ENCODE results near the gene TMEM170A. TPM values are rescaled to one million over a fixed set of nuclear protein-coding genes. Genes with fewer than 3 reads are reported as not detected.

TMEM170A gene
- total and polyA plus RNA-seq, 2 experiments from 2014 or later = 11.9 to 12.6 TPM

DNA sequence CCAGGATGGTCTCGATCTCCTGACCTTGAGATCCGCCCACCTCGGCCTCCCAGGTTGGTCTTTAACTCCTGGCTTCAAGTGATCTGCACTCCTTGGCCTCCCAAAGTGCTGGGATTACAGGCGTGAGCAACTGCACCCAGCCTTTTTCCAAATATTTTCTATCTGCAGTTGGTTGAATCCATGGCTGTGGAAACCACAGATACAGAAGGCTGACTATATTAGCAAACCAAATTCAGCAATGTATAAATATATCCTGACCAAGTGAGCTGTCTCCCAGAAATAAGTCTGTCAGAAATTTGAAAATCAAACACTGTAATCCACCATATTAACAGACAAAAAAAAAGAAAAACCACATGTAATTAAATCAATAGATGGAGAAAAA, 40.8 kb downstream of the TMEM170A start:
- H3K79me2 ChIP-seq (ENCODE audit: insufficient read depth) = peaks cover 97% of the 10 kb centered on the region
- H3K9me3 ChIP-seq (ENCODE audit: low read depth) = no peaks in the 10 kb centered on the region
- 91 to 92% methylated on average over 4 of the region's 4 CpGs for WGBS, 2 experiments (ENCODE audit: low coverage in 1 of 2, low lambda C conversion rate in 2 of 2, missing lambda C conversion rate in 2 of 2)
- no peaks in the 10 kb centered on the region for H4K20me1 ChIP-seq (ENCODE audit: insufficient read depth)
- H3K9ac ChIP-seq = no peak overlapping the region
- in situ Hi-C loops (cut with MboI) = no loop called here
- TF ChIP-seq EZH2 (IDR thresholded peaks at IDR 0.05; ENCODE audit: insufficient read depth, poor library complexity, severe bottlenecking) (no peak), EZH2phosphoT487 (IDR thresholded peaks at IDR 0.05; ENCODE audit: insufficient read depth, low read depth) (no peak)
- peaks cover 15% of the 10 kb centered on the region; the same call in 1 of the 2 replicates for H3K4me1 ChIP-seq (ENCODE audit: insufficient read depth)
- no peaks in the 10 kb centered on the region for H3K36me3 ChIP-seq (ENCODE audit: low read depth)
- H3F3A ChIP-seq (ENCODE audit: insufficient read depth) = peaks cover 27% of the 10 kb centered on the region; the same call in 1 of the 2 replicates
- no peak overlapping the region for H3K27ac ChIP-seq
- no peaks in the 10 kb centered on the region for H3K9me2 ChIP-seq (ENCODE audit: insufficient read depth)
- H3K4me2 ChIP-seq (ENCODE audit: unreplicated experiment) = no peak overlapping the region
- DNase-seq = no peak
- no peak overlapping the region for H2AFZ ChIP-seq
- no peaks in the 10 kb centered on the region for H3K27me3 ChIP-seq (replicated peaks; ENCODE audit: insufficient read depth)
- no peak overlapping the region for H3K4me3 ChIP-seq

DNA sequence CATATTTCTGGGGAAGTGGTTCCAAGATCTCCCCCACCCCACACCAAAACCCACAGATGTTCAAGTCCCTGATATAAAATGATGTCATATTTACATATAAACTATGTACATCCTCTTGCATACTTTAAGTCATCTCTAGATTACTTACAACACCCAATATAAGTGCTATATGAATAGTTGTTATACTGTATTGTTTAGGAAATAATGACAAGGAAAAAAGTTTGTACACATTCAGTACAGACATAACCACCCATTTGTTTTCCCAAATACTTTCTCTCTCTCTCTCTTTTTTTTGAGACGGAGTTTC, 42.7 kb downstream of the TMEM170A start:
- 89 to 96% methylated on average over 1 of the region's 1 CpG for WGBS, 2 experiments (ENCODE audit: low coverage in 1 of 2, low lambda C conversion rate in 2 of 2, missing lambda C conversion rate in 2 of 2)
- no peak for TF ChIP-seq EZH2phosphoT487 (IDR thresholded peaks at IDR 0.05; ENCODE audit: insufficient read depth, low read depth)
- no peak for TF ChIP-seq EZH2 (IDR thresholded peaks at IDR 0.05; ENCODE audit: insufficient read depth, poor library complexity, severe bottlenecking)
- no peaks in the 10 kb centered on the region for H3K27me3 ChIP-seq (replicated peaks; ENCODE audit: insufficient read depth)
- H3K9me3 ChIP-seq (ENCODE audit: low read depth) = no peaks in the 10 kb centered on the region
- H3F3A ChIP-seq (ENCODE audit: insufficient read depth) = peaks cover 17% of the 10 kb centered on the region; the same call in 1 of the 2 replicates
- H3K4me3 ChIP-seq = no peak overlapping the region
- H3K4me1 ChIP-seq (ENCODE audit: insufficient read depth) = peaks cover 26% of the 10 kb centered on the region
- no peak overlapping the region for H3K4me2 ChIP-seq (ENCODE audit: unreplicated experiment)
- DNase-seq = no peak
- H3K79me2 ChIP-seq (ENCODE audit: insufficient read depth) = peaks cover 97% of the 10 kb centered on the region
- no peak overlapping the region for H2AFZ ChIP-seq
- no peaks in the 10 kb centered on the region for H3K36me3 ChIP-seq (ENCODE audit: low read depth)
- no peak overlapping the region for H3K9ac ChIP-seq
- no peaks in the 10 kb centered on the region for H4K20me1 ChIP-seq (ENCODE audit: insufficient read depth)
- no peak overlapping the region for H3K27ac ChIP-seq
- no peaks in the 10 kb centered on the region for H3K9me2 ChIP-seq (ENCODE audit: insufficient read depth)
- in situ Hi-C loops (cut with MboI) = no loop called here

- in situ Hi-C loops (cut with MboI) = no loop called here
- Histone ChIP-seq H3K27ac (0 out of 2 replicates have a peak overlapping the region, but pooled peaks have one; percentile 4), H3K4me3 (peak overlapping the region; percentile 45), H3K36me3 (ENCODE audit: low read depth) (no peaks in the 10 kb centered on the region), H3K4me2 (ENCODE audit: unreplicated experiment) (peak overlapping the region; percentile 48), H3K9me2 (ENCODE audit: insufficient read depth) (no peaks in the 10 kb centered on the region), H2AFZ (peak overlapping the region; percentile 34; the same call in 1 of the 2 replicates), H3F3A (ENCODE audit: insufficient read depth) (peaks cover 11% of the 10 kb centered on the region; the same call in 1 of the 2 replicates), H3K27me3 (replicated peaks; ENCODE audit: insufficient read depth) (no peaks in the 10 kb centered on the region), H4K20me1 (ENCODE audit: insufficient read depth) (no peaks in the 10 kb centered on the region), H3K4me1 (ENCODE audit: insufficient read depth) (peaks cover 23% of the 10 kb centered on the region), H3K79me2 (ENCODE audit: insufficient read depth) (peaks cover 100% of the 10 kb centered on the region), H3K9ac (peak overlapping the region; percentile 31), H3K9me3 (ENCODE audit: low read depth) (no peaks in the 10 kb centered on the region)
- peak; percentile 64 for DNase-seq
- no peak for TF ChIP-seq EZH2phosphoT487 (IDR thresholded peaks at IDR 0.05; ENCODE audit: insufficient read depth, low read depth)
- no peak for TF ChIP-seq EZH2 (IDR thresholded peaks at IDR 0.05; ENCODE audit: insufficient read depth, poor library complexity, severe bottlenecking)
- 52 to 58% methylated on average over 8 of the region's 8 CpGs for WGBS, 2 experiments (ENCODE audit: low coverage in 1 of 2, low lambda C conversion rate in 2 of 2, missing lambda C conversion rate in 2 of 2)
Observed at GRCh38 chr16:75420987-75421819, 43.3 kb downstream of the TMEM170A start.

DNA sequence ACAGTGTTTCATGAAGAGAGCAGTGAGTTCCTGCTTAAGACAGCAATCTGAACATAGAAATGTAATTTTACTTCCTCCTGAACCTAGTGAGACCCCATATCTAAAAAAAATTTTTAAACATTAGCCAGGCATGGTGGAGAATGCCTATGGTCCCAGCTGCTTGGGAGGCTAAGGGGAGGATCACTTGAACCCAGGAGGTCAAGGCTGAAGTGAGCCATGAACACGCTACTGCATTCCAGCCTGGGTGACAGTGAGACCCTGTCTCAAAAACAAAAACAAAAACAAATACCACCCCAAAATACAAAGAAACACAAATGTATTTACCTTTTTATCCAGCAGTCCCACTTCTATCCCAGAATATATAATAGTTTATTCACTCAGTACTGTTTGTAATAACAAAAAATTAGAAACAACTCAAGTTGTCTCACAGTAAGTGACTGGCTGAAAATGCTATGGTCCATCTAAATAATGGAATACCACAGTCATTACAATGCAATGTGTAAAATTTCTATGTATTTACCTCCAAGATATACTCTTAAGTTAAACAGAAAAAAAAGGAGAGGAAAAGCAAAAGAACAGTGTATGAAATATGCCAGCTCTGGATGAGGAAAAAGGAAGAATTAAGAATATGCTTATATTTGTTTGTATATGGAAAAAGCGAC, 47.5 kb downstream of the TMEM170A start:
- no peak overlapping the region for H3K27ac ChIP-seq
- no peak overlapping the region for H3K4me2 ChIP-seq (ENCODE audit: unreplicated experiment)
- peaks cover 32% of the 10 kb centered on the region for H3K4me1 ChIP-seq (ENCODE audit: insufficient read depth)
- no peaks in the 10 kb centered on the region for H3K9me3 ChIP-seq (ENCODE audit: low read depth)
- no peaks in the 10 kb centered on the region for H3K36me3 ChIP-seq (ENCODE audit: low read depth)
- H3K9ac ChIP-seq = no peak overlapping the region
- DNase-seq = no peak
- peaks cover 97% of the 10 kb centered on the region for H3K79me2 ChIP-seq (ENCODE audit: insufficient read depth)
- H3K9me2 ChIP-seq (ENCODE audit: insufficient read depth) = no peaks in the 10 kb centered on the region
- no peaks in the 10 kb centered on the region for H4K20me1 ChIP-seq (ENCODE audit: insufficient read depth)
- H3K27me3 ChIP-seq (replicated peaks; ENCODE audit: insufficient read depth) = no peaks in the 10 kb centered on the region
- H3F3A ChIP-seq (ENCODE audit: insufficient read depth) = 0 out of 2 replicates have a peak, but pooled peaks cover 9% of the 10 kb centered on the region
- no peak for TF ChIP-seq EZH2 (IDR thresholded peaks at IDR 0.05; ENCODE audit: insufficient read depth, poor library complexity, severe bottlenecking)
- H3K4me3 ChIP-seq = no peak overlapping the region
- WGBS, 2 experiments (ENCODE audit: low coverage in 1 of 2, low lambda C conversion rate in 2 of 2, missing lambda C conversion rate in 2 of 2) = 68 to 70% methylated on average over 2 of the region's 2 CpGs
- no peak overlapping the region for H2AFZ ChIP-seq
- in situ Hi-C loops (cut with MboI) = no loop called here

Data from GM23248 (cell line).